Left forelimb (tissue), 1 donor: Measurements from ENCODE around the gene ST7.

ENCODE experiments used
- DNase-seq: peaks from one replicate; pipeline ENCODE4 v3.0.0-alpha.2; 2018; ENCODE audit warnings: low spot score

Gene ST7

GRCh38 chr7:117132321-117133120 is 179.2 kb downstream of the ST7 start:
- no peak for DNase-seq

- no peak for DNase-seq
Observed at GRCh38 chr7:117133125-117133524, 179.8 kb downstream of the ST7 start.

DNA sequence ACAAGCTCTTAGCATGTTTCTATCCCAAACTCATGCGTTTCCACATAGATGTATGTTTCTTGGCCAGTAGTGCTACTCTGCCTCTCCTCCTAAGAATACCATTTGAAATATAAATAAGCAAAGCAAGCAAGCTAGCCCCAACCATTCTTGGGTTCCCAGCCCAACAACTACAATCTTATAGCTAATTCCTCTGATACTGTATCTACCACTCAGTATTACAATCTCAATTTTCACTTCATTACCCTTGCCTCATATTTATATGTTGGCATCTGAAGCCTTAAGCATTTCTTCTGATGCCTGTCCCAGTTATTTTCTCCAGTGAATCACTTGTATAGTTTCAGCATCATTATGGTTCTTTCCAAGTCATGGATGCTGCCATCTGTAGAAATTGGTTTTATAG is 181.1 kb downstream of the ST7 start:
- no peak for DNase-seq

GRCh38 chr7:117134889-117135552 is 181.7 kb downstream of the ST7 start:
- DNase-seq: no peak

- no peak for DNase-seq
Observed at GRCh38 chr7:117135553-117135891, 182.2 kb downstream of the ST7 start.

- DNase-seq: no peak
Observed at GRCh38 chr7:117137868-117138267, 184.6 kb downstream of the ST7 start.

DNA sequence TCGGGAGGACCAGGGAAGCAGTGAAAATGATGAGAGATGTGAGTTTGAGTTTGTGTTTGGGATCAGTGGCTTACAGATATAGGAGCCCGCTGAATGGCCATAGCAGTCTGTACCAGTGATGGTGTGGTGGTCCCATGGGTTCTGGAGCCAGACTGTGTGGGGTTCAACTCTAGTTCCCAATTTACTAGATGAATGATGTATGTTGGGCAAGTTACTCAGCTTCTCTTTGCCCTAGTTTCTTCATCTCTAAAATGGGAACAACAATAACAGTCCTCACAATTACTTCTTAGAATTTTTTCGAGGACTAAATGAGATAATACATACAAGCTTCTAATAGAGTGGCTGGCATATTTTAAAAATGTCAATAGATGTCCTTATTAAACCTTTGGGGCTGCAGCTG is 185.2 kb downstream of the ST7 start:
- no peak for DNase-seq

- DNase-seq: no peak
Observed at GRCh38 chr7:117138981-117139380, 185.7 kb downstream of the ST7 start.

DNA sequence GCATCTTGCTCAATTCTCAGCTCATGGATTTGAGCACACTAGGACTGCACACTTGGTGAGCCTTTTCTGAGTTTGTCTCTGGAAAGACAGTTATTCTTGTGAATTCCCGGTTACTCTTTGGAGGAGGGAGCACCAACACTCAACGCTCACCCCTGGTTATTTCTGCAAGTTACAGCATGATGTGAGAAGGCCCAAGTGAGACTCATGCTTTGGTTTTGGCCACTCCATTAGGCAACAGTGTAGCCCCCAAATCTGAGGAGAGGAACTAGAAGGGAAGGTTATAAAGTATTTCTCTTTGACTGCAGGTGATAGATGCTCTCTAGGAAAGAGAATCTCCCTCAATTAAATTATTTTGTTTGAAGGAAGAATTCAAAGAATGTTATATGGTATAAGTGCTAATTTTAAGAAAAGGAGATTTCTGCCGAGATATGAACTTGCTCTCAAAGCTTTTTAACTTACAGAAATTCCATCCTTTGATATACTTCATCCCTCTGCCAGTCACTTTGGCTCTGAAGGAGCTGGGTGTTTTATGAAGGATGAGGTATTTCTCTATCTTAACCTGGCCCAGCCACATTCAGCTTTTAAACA is 186.2 kb downstream of the ST7 start:
- no peak for DNase-seq

DNA sequence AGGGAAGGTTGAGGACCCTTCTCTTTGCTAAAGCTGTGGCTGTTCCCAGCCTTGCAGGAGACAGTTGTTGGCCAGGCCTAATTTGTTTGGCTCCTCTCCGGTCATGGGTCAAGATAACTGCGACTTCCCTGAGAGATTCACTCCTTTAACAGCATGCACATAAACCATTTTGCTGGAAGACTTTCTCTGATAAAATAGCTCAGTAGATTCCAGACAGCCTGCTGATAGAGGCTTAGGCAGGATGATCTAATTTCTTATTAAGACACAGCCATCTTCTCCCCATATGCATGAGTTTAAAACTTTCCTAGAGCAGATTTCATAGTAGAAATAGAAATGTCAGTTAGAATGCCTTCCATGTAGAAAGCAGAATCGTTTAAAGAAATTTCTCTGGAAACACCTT is 187.6 kb downstream of the ST7 start:
- no peak for DNase-seq

GRCh38 chr7:117143066-117143465 is 189.8 kb downstream of the ST7 start:
- no peak for DNase-seq

DNA sequence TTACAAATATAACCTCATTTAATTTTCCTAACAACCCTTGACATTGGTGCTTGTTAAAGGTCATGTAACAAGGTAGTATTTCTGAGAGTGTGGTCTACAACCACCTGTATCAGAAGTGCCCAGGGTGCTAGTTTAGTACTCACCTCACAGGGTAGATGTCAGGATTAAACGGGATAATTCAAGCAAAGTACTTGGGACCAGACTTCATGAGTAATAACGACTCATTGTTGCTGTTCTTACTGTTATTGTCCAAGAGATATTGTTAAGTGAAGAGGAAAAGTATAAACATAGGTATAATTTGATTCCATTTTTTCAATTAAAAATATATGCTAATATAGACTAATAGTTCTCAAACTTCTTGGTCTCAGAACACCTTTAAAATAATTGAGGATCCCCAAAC is 190.3 kb downstream of the ST7 start:
- no peak for DNase-seq

DNA sequence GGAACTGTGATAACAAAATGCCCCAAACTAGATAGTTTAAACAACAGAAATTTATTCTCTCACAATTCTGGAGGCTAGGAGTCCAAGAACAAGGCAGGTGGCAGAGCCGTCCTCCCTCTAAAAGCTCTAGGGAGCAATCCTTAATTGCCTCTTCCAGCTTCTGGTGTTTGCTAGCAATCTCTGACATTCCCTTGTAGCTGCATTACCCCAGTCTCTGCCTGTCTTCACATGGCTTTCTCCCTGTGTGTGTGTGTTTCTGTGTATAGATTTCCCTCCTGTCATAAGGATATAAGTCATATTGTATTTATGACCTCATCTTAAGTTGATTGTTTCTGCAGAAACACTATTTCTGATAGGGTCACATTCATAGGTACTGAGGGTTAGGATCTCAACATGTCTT is 192.0 kb downstream of the ST7 start:
- no peak for DNase-seq

DNA sequence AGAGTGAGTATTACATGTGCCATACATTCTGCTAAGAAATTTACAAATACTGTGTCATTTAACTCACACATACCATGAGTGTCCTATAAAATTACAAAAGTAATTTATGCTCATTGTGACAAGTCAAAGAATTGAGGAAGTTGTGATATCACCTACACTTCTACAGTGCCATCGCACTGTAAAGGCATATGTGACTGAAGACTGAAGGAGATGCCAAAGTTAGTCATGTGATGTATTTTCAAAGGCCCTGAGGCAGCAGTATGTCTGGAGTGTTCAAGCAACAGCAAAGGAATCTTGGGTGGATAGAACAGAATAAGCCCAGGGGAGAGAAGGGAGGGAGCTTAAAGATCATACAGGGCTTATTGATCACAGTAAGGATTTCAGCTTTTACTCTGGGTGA is 192.8 kb downstream of the ST7 start:
- no peak for DNase-seq

DNA sequence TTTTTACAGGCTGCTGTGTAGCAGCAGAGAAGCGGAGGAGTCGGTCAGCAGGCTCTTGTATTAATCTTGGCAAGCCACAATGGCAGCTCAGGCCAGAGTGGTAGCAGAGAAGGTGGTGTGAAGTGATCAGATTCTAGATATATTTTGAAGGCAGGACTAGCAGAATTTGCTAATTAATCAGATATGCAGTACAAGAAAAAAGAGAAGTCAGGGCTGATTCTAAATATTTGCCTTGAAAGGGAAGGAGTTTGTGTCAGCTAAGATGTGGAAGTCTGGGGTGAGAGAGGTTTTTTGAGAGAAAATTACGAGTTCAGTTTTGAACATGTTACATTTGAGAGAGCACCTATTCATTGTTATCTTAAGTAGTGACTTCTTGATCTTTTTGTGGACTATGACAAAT is 193.2 kb downstream of the ST7 start:
- DNase-seq: no peak

- DNase-seq: no peak
Observed at GRCh38 chr7:117148971-117149370, 195.7 kb downstream of the ST7 start.

GRCh38 chr7:117149692-117150091 is 196.4 kb downstream of the ST7 start:
- no peak for DNase-seq

GRCh38 chr7:117152213-117153007 is 199.1 kb downstream of the ST7 start:
- no peak for DNase-seq

DNA sequence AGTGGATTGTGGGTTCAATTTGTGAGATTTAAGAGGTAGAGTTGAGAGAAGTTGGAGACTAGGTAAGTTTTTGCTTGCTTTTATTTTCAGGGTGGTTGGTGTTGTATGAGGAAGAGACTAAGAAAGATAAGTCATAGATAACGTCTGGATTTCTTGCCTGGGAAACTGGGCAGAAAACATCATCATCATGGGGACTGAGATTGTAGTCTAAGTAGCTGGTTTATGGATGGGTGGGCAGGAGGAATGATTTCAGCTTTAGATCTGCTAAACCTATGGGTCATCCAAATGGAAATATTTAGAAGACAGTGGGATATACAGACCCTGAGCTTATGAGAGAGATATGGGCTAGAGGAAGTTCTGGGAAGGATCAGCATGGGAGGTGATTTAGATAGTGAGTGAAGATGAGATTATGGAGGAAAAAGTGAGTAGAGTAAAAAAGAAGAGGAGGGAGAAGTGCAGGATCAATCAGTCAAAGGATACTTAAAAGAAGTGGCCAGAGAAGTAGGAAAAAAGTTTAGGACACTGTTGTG is 199.8 kb downstream of the ST7 start:
- no peak for DNase-seq

DNA sequence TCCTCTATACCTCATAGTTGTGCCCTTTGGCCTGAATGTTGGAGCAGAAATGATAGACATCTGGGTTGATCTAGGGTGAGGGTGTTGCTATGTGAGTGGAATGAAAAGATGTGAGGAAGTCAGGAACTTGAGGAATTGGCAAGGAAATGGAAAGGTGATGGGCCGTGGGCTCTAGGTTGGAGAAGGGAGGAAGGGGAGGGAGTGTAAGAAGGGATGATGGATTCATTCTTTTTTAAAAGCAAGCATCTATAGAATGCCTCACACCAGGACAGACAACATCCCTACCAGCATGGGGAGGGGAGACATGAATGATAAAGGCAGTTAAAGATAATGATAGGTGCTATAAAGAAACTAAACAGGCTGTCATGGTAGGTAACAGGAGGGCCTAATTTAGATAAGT is 201.4 kb downstream of the ST7 start:
- no peak for DNase-seq

- DNase-seq: no peak
Observed at GRCh38 chr7:117155694-117156093, 202.4 kb downstream of the ST7 start.
